GM21786 (cell line): ENCODE measurements around the gene PCGF2.

ENCODE experiments used
- ATAC-seq: cut with Tn5 transposase; IDR thresholded peaks from one replicate; pipeline ENCODE4 v1.9.1; 2021; ENCODE audit not compliant: unreplicated experiment

Gene PCGF2

DNA sequence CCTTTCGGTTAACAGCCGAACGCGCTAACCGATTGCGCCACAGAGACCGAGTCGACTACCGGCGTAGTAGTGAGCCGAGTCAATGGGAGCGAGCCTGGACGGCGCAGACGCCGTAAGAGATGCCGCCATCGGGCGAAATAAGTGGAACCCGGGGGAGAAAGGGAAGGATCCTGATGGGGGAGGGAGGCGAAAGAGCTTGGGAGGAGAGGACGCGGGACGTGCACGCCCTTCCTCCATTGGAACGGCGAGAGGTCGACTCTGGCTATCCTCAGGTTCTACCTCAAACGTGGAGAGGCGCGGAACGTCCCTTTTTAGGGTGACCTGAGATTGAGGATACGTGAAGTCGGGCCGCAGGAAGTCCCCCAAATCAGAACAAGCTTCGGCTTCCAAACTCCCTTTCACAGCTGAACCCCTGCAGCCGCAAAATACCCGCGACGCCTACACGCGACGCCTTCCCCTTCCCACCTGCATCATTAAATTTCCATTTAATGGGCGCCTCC is 3.7 kb upstream of the PCGF2 start:
- no peak for ATAC-seq

- ATAC-seq = no peak
Measured at GRCh38 chr17:38751144-38751807, 3.1 kb upstream of the PCGF2 start.

GRCh38 chr17:38750312-38751121 is 2.4 kb upstream of the PCGF2 start:
- ATAC-seq = no peak

DNA sequence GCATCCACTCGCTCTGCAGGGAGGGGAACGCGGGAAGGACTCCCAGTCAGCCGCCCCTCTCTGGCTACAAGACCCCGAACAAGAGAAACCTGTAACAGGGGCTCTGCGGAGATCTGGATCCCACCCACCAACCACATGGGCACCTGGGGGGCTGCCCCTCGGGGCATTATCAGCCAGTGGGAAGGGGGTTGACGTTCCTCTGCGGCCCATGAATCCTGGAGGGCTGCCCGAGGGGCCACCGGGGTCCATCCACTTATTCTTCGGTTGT is 1.8 kb upstream of the PCGF2 start:
- no peak for ATAC-seq

DNA sequence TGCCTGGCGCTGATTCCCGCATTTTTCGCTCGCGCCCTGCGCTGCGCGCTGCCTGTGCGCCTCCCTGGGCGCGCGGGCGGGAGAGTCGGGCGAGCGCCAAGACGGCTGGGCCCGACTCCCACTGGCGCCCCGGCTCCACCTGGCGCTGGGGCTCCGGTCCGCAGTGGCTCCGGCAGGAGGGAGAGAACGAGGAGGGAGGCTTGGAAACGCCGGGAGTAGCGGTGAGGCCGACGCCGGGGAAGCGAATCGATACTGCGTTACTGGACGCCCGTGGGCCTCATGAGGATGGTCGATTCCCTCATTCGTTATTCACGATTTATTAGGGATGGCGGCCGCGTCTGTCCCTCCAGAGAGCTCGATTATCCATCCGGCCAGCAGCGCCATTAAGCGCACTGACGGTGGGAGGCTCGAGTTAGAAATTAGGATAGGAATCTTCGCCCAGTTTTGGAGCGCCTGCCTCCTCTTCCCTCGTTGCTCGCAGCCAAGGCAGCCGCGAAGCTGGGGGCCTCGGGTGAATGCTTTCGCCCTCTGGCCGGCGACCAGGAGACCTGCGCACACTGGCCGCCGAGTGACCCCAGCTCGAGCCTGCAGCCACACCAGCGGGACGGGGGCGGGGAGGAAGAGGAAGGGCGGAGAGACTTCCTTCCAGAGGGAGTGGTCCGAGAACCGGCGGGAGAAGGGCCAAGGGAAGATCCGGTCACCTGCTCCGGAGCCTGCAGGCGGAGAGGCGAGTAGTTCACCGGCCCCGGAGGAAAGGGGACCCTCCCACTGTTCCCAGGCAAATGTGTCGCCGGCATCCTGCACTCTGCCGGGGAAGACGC is 1.3 kb upstream of the PCGF2 start:
- no peak for ATAC-seq

DNA sequence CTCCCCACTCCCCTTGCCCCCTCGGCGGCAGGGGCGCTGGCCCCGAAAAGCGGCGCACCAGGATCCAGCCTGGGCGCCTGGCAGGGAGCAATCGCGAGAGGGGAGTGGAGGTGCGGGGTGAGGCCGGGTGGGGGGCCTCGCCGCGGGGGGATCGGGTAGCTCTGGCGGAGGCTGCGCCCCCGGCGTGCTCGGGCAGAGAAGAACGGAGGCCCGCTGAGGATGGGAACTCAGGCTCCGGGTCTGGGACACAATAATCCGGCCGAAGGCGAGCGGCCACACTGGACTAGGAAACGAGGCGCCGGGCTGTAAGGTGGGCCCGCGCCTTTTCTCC is 721 bp upstream of the PCGF2 start:
- no peak for ATAC-seq

DNA sequence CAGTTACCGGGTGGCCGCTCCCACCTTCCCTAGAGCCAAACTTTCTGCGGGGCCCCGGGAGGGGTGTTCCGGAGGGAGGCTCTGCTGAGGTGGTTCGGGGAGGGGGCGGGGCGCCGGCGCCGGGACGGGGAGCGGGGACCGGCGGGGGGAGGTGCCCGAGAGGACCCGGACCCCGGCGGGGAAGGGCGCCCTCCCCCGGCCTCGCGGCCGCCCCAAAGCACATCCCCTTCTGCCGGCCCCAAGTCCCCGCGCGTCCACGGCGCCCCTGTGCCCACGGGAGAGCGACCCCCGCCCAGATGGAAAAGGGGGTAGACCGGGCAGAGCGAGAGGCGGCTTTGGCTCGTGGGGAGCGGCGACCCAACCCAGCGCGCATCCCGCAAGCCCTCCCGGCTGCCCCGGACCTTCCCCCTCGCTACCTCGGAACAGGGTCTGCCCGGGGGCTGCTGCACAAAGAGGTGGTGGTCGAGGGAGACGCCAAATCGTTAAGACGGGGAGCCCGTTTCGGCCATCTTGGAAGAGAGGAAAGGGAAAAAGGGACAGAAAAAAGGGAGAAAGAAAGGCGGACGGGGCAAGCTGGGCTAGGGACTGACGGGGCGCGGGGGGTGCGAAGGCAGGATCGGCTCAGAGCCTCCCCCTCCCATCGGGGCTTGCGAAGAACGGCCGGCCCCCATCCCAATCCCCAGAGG is 530 bp downstream of the PCGF2 start:
- ATAC-seq = no peak

DNA sequence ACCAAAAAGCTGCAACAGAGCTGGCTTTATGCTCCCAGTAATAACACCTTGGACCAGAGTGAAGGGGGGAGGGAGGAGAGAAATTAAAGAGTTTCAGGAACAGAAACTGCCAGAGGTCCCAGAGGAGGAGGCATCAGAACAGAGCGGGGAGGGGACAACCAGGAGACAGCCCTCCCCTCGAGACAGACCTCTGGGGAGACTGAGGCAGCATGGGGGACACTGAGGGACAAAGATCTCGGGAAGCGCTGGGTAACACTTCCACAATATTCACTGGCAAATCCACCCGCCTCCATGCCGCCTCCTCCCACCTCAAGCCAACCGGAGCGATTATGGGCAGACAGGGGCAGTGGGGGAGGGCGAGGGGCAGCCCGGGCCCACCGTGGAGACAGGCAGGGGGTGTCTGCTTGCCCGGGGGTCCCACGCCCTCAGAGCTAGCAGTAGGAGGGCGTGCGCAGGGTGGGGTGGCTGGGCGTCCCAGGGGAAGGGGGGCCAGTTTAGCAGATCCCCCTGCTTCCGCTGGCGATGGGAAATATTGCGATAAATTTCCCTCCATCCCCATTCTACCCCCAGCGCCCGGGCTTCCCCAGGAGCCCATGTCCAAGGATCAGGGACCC is 1.2 kb downstream of the PCGF2 start:
- no peak for ATAC-seq

DNA sequence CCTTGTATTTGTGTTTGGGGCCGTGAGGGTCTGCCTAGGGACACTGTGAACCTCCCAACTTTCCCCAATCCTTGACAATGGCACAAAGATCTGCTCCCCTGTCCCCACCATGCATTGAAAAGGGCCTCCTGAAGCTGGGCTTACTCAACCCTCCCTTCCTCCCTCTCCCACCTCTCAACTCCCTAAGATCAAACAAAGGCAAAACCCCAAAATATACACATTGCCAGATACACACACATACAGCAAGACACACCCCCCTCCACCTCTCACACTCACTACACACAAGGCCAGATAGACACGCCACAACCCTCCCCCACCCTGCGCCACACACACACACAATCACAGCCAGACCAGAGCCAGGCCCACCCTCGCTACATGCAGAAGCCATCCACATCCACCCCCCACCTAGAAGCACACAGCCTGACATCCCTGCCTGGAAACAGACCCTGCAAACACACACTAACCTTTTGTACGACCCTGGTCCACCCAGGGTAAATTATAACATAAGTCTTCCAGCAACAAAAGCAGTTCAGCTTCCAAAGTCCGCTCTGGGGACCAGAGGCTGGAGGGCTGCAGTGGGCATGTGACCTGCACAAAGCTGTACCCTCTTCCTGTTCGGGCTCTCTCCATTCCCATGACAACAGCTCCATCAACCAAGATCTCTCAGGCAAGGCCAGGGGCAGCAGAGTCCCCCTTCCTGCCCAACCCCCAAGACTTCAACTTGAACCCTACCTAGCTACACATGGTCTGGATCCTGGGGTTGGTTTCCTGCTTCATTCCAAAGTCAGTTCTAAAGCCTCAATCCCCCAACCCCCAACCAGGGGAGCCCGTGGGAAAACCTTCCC is 1.9 kb downstream of the PCGF2 start:
- no peak for ATAC-seq

GRCh38 chr17:38745545-38745944 is 2.6 kb downstream of the PCGF2 start:
- ATAC-seq = no peak

GRCh38 chr17:38743556-38744171 is 4.5 kb downstream of the PCGF2 start:
- ATAC-seq = no peak

DNA sequence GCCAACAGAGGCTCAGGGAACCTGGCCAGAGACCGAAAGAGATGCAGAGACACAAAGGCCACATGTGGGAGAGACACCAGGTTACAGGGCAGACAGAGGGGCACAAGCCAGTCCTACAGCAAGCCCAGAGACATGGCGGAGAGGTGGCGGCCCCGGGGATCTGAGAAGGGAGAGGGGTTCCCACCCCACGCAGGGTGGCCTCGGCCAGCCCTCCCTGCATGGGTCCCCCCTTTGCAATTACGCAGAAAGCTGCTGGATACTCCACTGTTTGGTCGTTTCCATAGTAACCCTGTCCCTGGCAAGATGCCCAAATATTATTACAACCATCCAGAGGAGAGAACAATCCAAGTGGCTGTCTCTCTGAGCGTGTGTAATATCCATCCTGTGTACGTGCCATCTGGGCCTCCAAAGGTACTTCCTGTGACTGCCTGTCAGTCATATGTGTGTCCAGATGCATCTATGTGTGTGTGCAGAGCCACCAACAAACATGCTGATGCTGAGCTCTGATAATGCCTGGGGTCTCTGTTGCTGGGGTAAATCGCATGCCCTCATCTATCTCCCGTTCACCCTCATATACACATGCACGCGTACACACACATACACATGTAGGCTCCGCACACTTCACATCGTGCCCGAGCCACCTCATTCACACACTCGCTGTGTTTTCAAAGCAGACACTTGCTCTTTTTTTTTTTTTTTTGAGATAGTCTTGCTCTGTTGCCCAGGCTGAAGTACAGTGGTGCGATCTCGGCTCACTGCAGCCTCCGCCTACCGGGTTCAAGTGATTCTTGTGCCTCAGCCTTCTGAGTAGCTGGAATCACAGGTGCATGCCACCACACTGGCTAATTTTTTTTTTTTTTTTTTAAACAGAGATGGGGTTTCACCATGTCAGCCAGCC is 5.5 kb downstream of the PCGF2 start:
- ATAC-seq = no peak

DNA sequence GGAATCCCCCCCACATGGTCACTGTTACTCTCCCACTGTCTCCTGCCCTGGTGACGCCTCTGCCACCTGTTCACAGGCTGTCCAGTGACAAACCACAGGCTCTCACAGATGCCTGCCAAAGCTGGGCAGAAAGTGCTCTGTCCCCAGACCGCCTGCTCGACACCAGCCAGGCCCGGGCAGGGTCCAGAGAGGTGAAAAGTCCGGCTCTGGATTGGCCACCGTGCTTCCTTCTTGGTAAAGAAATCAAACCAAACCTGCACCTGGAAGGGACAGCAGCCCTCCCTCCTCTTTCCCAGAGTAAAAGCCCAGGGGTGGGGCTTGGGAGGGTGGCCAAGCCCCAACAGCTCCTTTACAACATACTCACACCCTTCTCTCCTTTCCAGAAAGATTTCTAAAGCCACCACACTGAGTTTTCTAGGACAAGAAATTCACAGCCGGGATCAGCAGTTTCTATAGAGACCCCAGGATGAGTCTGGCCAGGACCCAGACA is 6.2 kb downstream of the PCGF2 start:
- no peak for ATAC-seq

- no peak for ATAC-seq
Measured at GRCh38 chr17:38741461-38741860, 6.7 kb downstream of the PCGF2 start.

DNA sequence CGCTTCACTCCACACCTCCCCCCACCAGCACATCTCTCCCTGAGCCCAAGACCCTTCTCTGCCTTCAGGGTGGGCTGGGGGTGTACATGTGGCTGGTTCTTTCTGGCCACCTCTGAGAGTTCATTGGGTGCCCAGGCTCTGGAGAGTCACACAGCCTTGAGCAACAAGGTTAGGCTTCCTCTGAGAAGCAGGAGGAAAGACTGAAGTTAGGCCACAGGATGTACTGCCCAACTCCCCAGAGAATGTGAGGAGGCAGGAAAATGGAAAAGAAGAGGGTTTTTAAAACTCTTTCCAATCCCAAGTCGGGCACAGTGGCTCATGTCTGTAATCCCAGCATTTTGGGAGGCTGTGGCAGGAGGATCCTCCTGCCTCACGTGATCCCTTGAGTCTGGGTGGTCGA is 7.3 kb downstream of the PCGF2 start:
- ATAC-seq = no peak

DNA sequence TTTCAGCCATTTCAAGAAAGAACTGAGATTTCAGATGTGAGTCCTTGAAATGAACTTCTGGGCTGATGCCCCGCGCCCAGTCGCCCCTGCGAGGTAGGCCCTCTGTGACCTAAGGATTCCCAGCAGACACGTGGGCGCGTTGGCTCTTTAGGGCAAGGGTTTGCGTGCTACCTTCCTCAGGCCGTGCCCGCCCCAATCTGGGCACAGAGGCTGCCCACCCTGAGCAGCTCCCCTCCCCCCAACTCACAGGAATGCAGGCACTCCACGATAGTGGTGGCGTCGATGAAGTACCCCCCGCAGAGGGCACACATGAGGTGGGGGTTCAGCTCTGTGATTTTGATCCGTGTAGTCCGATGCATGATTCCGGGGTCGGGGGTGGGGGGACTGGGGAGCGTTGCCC is 8.1 kb downstream of the PCGF2 start:
- no peak for ATAC-seq

GRCh38 chr17:38739305-38739704 is 8.8 kb downstream of the PCGF2 start:
- ATAC-seq = no peak

DNA sequence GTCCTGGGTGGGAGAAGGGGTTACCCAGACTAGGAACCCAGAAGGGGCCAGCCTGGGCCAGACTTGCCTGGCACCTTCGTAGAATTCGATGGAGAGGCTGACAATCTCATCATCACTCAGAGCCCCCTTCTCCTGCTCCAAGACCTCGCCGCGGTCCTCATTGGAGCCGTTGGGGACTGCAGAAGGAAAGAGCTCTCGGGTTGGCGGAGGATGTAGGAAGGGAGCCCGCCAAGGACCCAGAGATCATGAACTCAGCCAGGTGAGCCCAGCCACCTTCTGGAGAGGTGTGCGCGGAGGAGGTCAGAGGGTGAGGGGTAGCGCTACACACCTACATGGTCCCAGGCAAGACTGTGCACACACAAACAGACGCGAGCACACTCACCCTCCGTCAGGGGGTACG is 9.4 kb downstream of the PCGF2 start:
- ATAC-seq = no peak
